CD4-positive, alpha-beta T cell treated with Interleukin-6 at 100 ng/mL for 8 hours (primary cell): Measurements from ENCODE around the gene POMC.
A peak's percentile ranks its signal among the peaks of the same experiment; 100 is the strongest.
"Not testable (repeated sequence)": the region's sequence is repeated elsewhere in the genome, so short reads cannot be mapped to it uniquely, and the experiment has no call there.

ENCODE experiments used
- DNase-seq: peaks from one replicate; pipeline ENCODE4 v3.0.0-alpha.2; 2020; ENCODE audit warnings: mixed read lengths, low spot score

The POMC gene

GRCh38 chr2:25176541-25177181, 8.3 kb upstream of the POMC start:
- no peak for DNase-seq

- no peak for DNase-seq
Observed at GRCh38 chr2:25176138-25176537, 7.8 kb upstream of the POMC start.

- DNase-seq, result no peak
Observed at GRCh38 chr2:25174192-25174861, 5.9 kb upstream of the POMC start.

- DNase-seq, result no peak
Observed at GRCh38 chr2:25173719-25174118, 5.3 kb upstream of the POMC start.

- DNase-seq, result no peak
Observed at GRCh38 chr2:25170888-25171287, 2.5 kb upstream of the POMC start.

GRCh38 chr2:25169073-25169470, 692 bp upstream of the POMC start:
- no peak for DNase-seq

- peak; percentile 45 for DNase-seq
Observed at GRCh38 chr2:25165992-25166875, 2.1 kb downstream of the POMC start.

- DNase-seq, result no peak
Observed at GRCh38 chr2:25164561-25164960, 3.8 kb downstream of the POMC start.

- not testable (repeated sequence) for DNase-seq
Observed at GRCh38 chr2:25162061-25162460, 6.3 kb downstream of the POMC start.

GRCh38 chr2:25161055-25161781, 7.2 kb downstream of the POMC start:
- peak; percentile 53 for DNase-seq

- DNase-seq, result no peak
Observed at GRCh38 chr2:25160376-25160775, 8.0 kb downstream of the POMC start.

GRCh38 chr2:25159949-25160348, 8.4 kb downstream of the POMC start:
- DNase-seq, result no peak

GRCh38 chr2:25158096-25158852, 10.1 kb downstream of the POMC start:
- DNase-seq, result no peak

- no peak for DNase-seq
Observed at GRCh38 chr2:25155401-25155800, 13.0 kb downstream of the POMC start.

- DNase-seq, result no peak
Observed at GRCh38 chr2:25151718-25152117, 16.7 kb downstream of the POMC start.

GRCh38 chr2:25150993-25151392, 17.4 kb downstream of the POMC start:
- not testable (repeated sequence) for DNase-seq

- DNase-seq, result no peak
Observed at GRCh38 chr2:25149646-25150045, 18.7 kb downstream of the POMC start.

- no peak for DNase-seq
Observed at GRCh38 chr2:25146896-25147295, 21.5 kb downstream of the POMC start.

- DNase-seq, result no peak
Observed at GRCh38 chr2:25145803-25146202, 22.6 kb downstream of the POMC start.

GRCh38 chr2:25141120-25141519, 27.3 kb downstream of the POMC start:
- DNase-seq, result no peak

- DNase-seq, result not testable (repeated sequence)
Observed at GRCh38 chr2:25140535-25140934, 27.8 kb downstream of the POMC start.
